Prostate gland (tissue), 2 donors: Measurements from ENCODE around the gene CD226. TPM values are rescaled to one million over a fixed set of nuclear protein-coding genes. Genes with fewer than 3 reads are reported as not detected.

Experiments
- DNase-seq: peaks from one replicate; pipeline ENCODE4 v3.0.0-alpha.2; 2019; ENCODE audit warnings: low spot score
- H3K27ac ChIP-seq, 2 donors: fragments of 200-600 bp; sonication (generic); 2 replicates each; pipeline ENCODE4 v1.5.1; 2017 to 2019
- H3K27me3 ChIP-seq: fragments of 200-600 bp; sonication (generic); replicated peaks from 2 replicates; pipeline ENCODE4 v1.5.1; 2019; ENCODE audit not compliant: insufficient read depth
- H3K36me3 ChIP-seq, 2 donors: fragments of 200-600 bp; sonication (generic); 1 replicate in 1 of 2; 2 replicates in 1 of 2; pipeline versions ENCODE4 v1.5.1 to v1.8.1; 2017 to 2019
- H3K4me1 ChIP-seq: fragments of 200-600 bp; sonication (generic); replicated peaks from 2 replicates; pipeline ENCODE4 v1.5.1; 2019
- H3K4me3 ChIP-seq, 2 donors: fragments of 200-600 bp; sonication (generic); 2 replicates each; pipeline ENCODE4 v1.5.1; 2017 to 2019
- H3K9me3 ChIP-seq: fragments of 200-600 bp; sonication (generic); 2 replicates; pipeline ENCODE4 v1.5.1; 2017
- POLR2A ChIP-seq: fragments of 450-650 bp; IDR thresholded peaks from one replicate; pipeline ENCODE4 v1.6.1; 2016; ENCODE audit warnings: antibody characterized with exemption, mild to moderate bottlenecking
- POLR2AphosphoS5 ChIP-seq: sonication (generic); formaldehyde crosslinking; IDR thresholded peaks from one replicate; pipeline ENCODE4 v1.6.1; 2017; ENCODE audit warnings: antibody characterized with exemption
- WGBS: methylation state at CpG from one replicate; pipeline ENCODE4 v1.1.5; 2018; 5-methylcytosine and 5-hydroxymethylcytosine counted together
- intact Hi-C: fragments of 100-400 bp; cut with DNase I; formaldehyde crosslinking; loops from one replicate; pipeline ENCODE4 v1.14.2; 2022
- total RNA-seq, 2 donors: library from RNA; depleted of rRNA; stranded (reverse); fragments of >200 nt; gene quantifications; one replicate each; pipeline ENCODE4 v1.1.0, GENCODE V29; 2016
- TF ChIP-seq, protein P1 (sequence below), 4 experiments: fragments of 200-600 bp in 2 of 4; fragments of 450-650 bp in 2 of 4; sonication (generic) in 2 of 4; IDR thresholded peaks; 1 replicate in 3 of 4; 2 replicates in 1 of 4; pipeline ENCODE4 v1.5.1; 2016 to 2019; ENCODE audit warnings: antibody characterized with exemption in 4 of 4, mild to moderate bottlenecking in 2 of 4, moderate library complexity in 2 of 4

The CD226 gene
- total RNA-seq, 2 donors from 2014 or later, result 0.59 to 4.7 TPM

DNA sequence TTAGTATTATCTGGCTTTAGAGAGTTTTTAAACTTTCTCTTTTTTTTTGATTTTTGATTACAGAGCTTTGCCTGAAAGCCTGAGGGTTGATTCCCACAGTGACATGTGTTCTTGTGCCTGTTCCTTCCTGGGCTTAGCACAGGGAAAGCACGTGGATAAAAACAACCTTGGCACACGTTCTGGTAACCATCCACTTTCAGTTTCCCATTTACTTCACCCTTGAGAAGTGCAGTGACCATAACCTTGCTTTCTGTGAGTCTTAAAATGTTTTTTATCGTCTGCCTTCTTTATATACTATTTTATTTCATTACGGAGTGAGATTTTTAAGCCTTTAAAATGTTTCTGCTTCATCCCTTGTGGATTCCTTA is 11.5 kb downstream of the CD226 start:
- DNase-seq, result no peak
- Histone ChIP-seq H3K4me3 (no peak overlapping the region), H3K9me3 (no peaks in the 10 kb centered on the region), H3K27me3 (no peaks in the 10 kb centered on the region), H3K4me1 (no peaks in the 10 kb centered on the region), H3K36me3 (no peaks in the 10 kb centered on the region), H3K27ac (no peak overlapping the region)
- TF ChIP-seq, protein P1, sequence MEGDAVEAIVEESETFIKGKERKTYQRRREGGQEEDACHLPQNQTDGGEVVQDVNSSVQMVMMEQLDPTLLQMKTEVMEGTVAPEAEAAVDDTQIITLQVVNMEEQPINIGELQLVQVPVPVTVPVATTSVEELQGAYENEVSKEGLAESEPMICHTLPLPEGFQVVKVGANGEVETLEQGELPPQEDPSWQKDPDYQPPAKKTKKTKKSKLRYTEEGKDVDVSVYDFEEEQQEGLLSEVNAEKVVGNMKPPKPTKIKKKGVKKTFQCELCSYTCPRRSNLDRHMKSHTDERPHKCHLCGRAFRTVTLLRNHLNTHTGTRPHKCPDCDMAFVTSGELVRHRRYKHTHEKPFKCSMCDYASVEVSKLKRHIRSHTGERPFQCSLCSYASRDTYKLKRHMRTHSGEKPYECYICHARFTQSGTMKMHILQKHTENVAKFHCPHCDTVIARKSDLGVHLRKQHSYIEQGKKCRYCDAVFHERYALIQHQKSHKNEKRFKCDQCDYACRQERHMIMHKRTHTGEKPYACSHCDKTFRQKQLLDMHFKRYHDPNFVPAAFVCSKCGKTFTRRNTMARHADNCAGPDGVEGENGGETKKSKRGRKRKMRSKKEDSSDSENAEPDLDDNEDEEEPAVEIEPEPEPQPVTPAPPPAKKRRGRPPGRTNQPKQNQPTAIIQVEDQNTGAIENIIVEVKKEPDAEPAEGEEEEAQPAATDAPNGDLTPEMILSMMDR (IDR thresholded peaks at IDR 0.05), result no peak
- TF ChIP-seq POLR2AphosphoS5 (no peak), POLR2A (no peak)
- intact Hi-C loops, result no loop called here
- 56% methylated on average over 4 of the region's 4 CpGs for WGBS

DNA sequence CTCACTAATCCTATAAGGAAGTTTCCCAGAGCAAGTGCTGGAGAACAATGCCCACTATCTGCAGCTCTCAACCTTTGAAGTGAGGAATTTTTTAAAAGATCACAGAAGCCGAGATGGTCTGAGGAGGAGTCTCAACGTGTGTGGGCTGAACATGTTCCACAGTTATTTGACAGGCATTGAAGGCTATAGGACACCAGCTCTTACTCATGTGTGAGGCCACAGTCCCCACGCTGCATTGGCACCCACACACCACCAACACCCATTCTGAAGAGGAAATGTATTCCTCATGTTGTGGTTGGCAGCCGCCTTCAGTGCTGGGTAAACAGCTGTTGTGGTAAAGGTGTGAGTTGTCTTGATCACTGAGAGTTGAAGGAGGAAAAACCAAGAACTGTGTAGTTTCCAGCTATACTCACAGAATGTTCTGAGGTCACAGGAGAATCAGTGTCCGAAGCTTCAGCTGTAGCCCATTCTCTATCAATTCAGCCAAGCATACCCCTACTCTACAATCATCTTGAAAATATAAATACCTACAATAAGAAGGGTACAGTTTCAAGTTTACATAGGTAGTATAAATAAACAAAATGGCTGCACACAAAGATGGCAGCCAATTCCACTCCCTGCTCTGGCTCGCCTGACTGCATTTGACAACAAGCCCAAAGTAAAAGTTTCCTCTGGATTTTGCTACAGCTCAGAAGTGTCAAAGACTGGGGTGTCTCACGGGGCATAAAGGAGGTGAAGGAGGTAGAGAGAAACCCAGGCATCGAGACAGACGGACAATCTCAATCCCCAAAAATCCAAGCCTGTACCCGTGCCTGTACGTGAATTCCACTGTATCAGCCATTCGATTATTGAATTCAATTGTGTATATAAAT is 12.1 kb downstream of the CD226 start:
- intact Hi-C loops, result no loop called here
- H3K27ac ChIP-seq, result no peak overlapping the region
- 81% methylated on average over 12 of the region's 12 CpGs for WGBS
- H3K36me3 ChIP-seq, result no peaks in the 10 kb centered on the region
- TF ChIP-seq POLR2AphosphoS5 (no peak), POLR2A (no peak)
- TF ChIP-seq, protein P1 (IDR thresholded peaks at IDR 0.05), result no peak
- DNase-seq, result no peak
- H3K9me3 ChIP-seq, result no peaks in the 10 kb centered on the region
- H3K4me3 ChIP-seq, result no peak overlapping the region
- H3K27me3 ChIP-seq, result no peaks in the 10 kb centered on the region
- no peaks in the 10 kb centered on the region for H3K4me1 ChIP-seq

DNA sequence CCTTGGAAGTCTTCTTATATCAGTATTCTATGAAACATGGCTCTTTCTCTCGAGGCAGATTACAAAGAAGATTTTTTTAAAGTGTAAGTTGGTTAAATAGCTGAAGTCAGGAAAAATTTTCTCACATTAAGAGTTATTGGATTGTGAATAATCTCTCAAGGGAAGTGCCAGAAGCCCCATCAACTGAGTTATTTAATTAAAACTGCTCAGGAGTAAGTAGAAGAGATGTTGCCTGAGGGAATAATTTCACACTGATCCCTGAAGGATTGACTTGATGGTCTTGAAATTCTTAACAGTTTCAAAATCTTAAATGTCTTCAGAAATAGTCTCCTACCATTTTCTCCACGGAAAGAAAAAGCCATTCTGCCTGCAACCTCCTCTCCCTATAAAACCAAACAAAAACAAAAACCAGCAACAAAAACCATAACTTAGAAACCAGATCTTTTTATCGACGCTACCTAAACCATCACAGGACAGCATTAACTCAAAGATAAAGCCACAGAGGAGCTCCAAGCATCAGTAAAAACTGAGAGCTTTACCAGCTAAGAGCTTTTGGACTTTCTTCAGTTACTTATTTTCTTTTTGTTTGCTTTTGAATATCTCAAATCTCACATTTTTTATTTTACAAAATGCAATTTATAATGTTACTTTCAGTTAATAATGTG is 12.9 kb downstream of the CD226 start:
- Histone ChIP-seq H3K27ac (no peak overlapping the region), H3K36me3 (no peaks in the 10 kb centered on the region), H3K9me3 (no peaks in the 10 kb centered on the region), H3K4me3 (no peak overlapping the region), H3K4me1 (no peaks in the 10 kb centered on the region), H3K27me3 (no peaks in the 10 kb centered on the region)
- DNase-seq, result no peak
- intact Hi-C loops, result no loop called here
- 68% methylated on average over 4 of the region's 4 CpGs for WGBS
- no peak for TF ChIP-seq POLR2A
- TF ChIP-seq, protein P1 (IDR thresholded peaks at IDR 0.05), result no peak
- TF ChIP-seq POLR2AphosphoS5, result no peak

DNA sequence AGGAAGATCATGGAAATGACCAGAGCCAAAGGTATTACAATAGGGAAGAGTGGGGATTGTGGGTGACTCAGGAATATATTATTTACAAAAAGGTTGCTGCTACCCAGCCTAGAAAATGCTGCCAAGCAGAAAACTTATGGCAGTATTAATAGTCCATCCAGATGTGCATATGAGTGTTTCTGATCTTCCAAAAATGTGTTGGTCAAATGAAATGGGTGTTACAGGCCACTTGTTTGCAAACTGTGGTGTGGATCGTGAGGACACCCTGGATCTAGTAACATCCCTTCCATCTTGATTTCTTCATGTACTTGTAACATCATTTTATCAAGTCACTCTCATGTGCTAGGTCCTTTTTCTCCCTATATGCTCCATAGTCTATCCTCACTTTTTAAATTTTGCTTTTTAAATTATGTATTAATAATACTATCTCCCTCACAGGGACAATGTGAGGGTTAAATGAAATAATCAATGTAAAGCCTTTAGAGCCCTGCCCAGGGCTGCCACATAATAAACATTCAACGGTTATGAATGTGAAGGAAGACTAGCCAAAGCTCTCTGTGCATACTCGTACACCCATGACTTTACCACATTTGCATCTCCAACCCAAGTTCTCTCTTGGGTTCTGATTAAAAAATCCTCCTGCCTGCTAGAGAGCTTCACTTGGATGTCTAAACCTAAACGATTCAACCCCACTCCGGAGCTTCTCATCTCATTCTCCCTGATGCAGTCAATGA is 18.5 kb downstream of the CD226 start:
- DNase-seq, result no peak
- 95% methylated on average over 5 of the region's 5 CpGs for WGBS
- intact Hi-C loops, result no loop called here
- Histone ChIP-seq H3K4me3 (no peak overlapping the region), H3K4me1 (no peaks in the 10 kb centered on the region), H3K9me3 (no peaks in the 10 kb centered on the region), H3K36me3 (no peaks in the 10 kb centered on the region), H3K27ac (no peak overlapping the region), H3K27me3 (no peaks in the 10 kb centered on the region)
- TF ChIP-seq POLR2A (no peak), POLR2AphosphoS5 (no peak)
- TF ChIP-seq, protein P1 (IDR thresholded peaks at IDR 0.05), result no peak
